HEK293T (cell line): ENCODE data around the gene ORM2.

ENCODE experiments used
- CTCF ChIA-PET: fragments of 350-600 bp; formaldehyde crosslinking; extraction: SDS; loops from one replicate; lab custom pipeline; 2021; ENCODE audit warnings: antibody characterized with exemption, inconsistent platforms; lab: Yijun Ruan, JAX
- POLR2A ChIA-PET: fragments of 350-600 bp; formaldehyde crosslinking; extraction: SDS; loops from one replicate; lab custom pipeline; 2020; ENCODE audit warnings: antibody characterized with exemption, inconsistent platforms; lab: Yijun Ruan, JAX
- DNase-seq: peaks from one replicate; pipeline ENCODE4 v3.0.0; 2012; ENCODE audit warnings: mixed read lengths; ENCODE audit errors: extremely low spot score
- ARNT ChIP-seq: fragments of 450-650 bp; IDR thresholded peaks from 2 replicates; pipeline ENCODE4 v1.6.1; 2017; ENCODE audit warnings: mild to moderate bottlenecking
- BHLHE40 ChIP-seq: fragments of 450-650 bp; IDR thresholded peaks from 2 replicates; pipeline ENCODE4 v1.6.1; 2016; ENCODE audit warnings: mild to moderate bottlenecking, moderate library complexity, borderline replicate concordance
- CTBP1 ChIP-seq: fragments of 450-650 bp; IDR thresholded peaks from 2 replicates; pipeline ENCODE4 v1.6.1; 2016; ENCODE audit warnings: borderline replicate concordance
- ELF4 ChIP-seq: fragments of 450-650 bp; IDR thresholded peaks from 2 replicates; pipeline ENCODE4 v1.6.1; 2017; ENCODE audit warnings: antibody characterized with exemption
- FOXA1 ChIP-seq: fragments of 450-650 bp; IDR thresholded peaks from 2 replicates; pipeline ENCODE4 v1.6.1; 2016; ENCODE audit warnings: mild to moderate bottlenecking
- FOXK2 ChIP-seq: fragments of 450-650 bp; IDR thresholded peaks from 2 replicates; pipeline ENCODE4 v1.6.1; 2016; ENCODE audit warnings: mild to moderate bottlenecking
- FOXM1 ChIP-seq: fragments of 450-650 bp; IDR thresholded peaks from 2 replicates; pipeline ENCODE4 v1.6.1; 2017; ENCODE audit warnings: mild to moderate bottlenecking, borderline replicate concordance
- HDGF ChIP-seq: fragments of 450-650 bp; IDR thresholded peaks from 2 replicates; pipeline ENCODE4 v1.6.1; 2017; ENCODE audit warnings: antibody characterized with exemption, borderline replicate concordance
- L3MBTL2 ChIP-seq: fragments of 450-650 bp; conservative IDR thresholded peaks from 2 replicates; pipeline ENCODE4 v1.6.1; 2016; ENCODE audit warnings: mild to moderate bottlenecking
- LEF1 ChIP-seq: fragments of 450-650 bp; IDR thresholded peaks from 2 replicates; pipeline ENCODE4 v1.6.1; 2017; ENCODE audit warnings: mild to moderate bottlenecking, borderline replicate concordance
- NFRKB ChIP-seq: fragments of 450-650 bp; IDR thresholded peaks from 2 replicates; pipeline ENCODE4 v1.6.1; 2016; ENCODE audit warnings: mild to moderate bottlenecking, moderate library complexity
- PKNOX1 ChIP-seq: fragments of 450-650 bp; IDR thresholded peaks from 2 replicates; pipeline ENCODE4 v1.6.1; 2016
- SP1 ChIP-seq: fragments of 450-650 bp; IDR thresholded peaks from 2 replicates; pipeline ENCODE4 v1.6.1; 2017
- SUZ12 ChIP-seq: fragments of 450-650 bp; IDR thresholded peaks from 2 replicates; pipeline ENCODE4 v1.6.1; 2016; ENCODE audit warnings: mild to moderate bottlenecking
- TARDBP ChIP-seq: fragments of 450-650 bp; IDR thresholded peaks from 2 replicates; pipeline ENCODE4 v1.6.1; 2016
- ZNF384 ChIP-seq: fragments of 450-650 bp; IDR thresholded peaks from 2 replicates; pipeline ENCODE4 v1.6.1; 2016

ORM2 gene

GRCh38 chr9:114291064-114291474 is 38.6 kb upstream of the ORM2 start:
- POLR2A ChIA-PET, result no interaction called here
- peak; percentile 73 for DNase-seq
- CTCF ChIA-PET, result interaction anchor here (0.6 to 2.9 kb wide), 27 partner anchors 9 to 500 kb away, joined by 3 to 37 read pairs (median 4); partner anchors contain the start of genes COL27A1 and KIF12
- TF ChIP-seq NFRKB (no peak), FOXA1 (no peak), FOXK2 (no peak), PKNOX1 (no peak), ZNF384 (no peak), ARNT (no peak), LEF1 (no peak), CTBP1 (no peak), ELF4 (no peak), SP1 (no peak), TARDBP (no peak), L3MBTL2 (no peak), FOXM1 (no peak), BHLHE40 (no peak), HDGF (no peak), SUZ12 (no peak)

- no peak for DNase-seq
- no peak for TF ChIP-seq FOXM1
- no peak for TF ChIP-seq TARDBP
- no peak for TF ChIP-seq HDGF
- no peak for TF ChIP-seq L3MBTL2
- TF ChIP-seq SP1, result no peak
- no peak for TF ChIP-seq LEF1
- no peak for TF ChIP-seq BHLHE40
- no peak for TF ChIP-seq NFRKB
- TF ChIP-seq ARNT, result no peak
- no peak for TF ChIP-seq ELF4
- TF ChIP-seq PKNOX1, result no peak
- TF ChIP-seq FOXA1, result no peak
- no peak for TF ChIP-seq FOXK2
- TF ChIP-seq SUZ12, result no peak
- no peak for TF ChIP-seq ZNF384
- no peak for TF ChIP-seq CTBP1
- POLR2A ChIA-PET, result no interaction called here
- CTCF ChIA-PET, result interaction anchor here (1.5 to 2.9 kb wide), 7 partner anchors 8 to 210 kb away, joined by 5 to 37 read pairs (median 9); no protein-coding TSS in a partner anchor
These were observed 37.6 kb upstream of the ORM2 start for GRCh38 chr9:114291886-114292590.

- CTCF ChIA-PET, result interaction anchor here (1.8 kb wide), 1 partner anchor 212 kb away, joined by 9 read pairs; no protein-coding TSS in a partner anchor
- TF ChIP-seq NFRKB, result no peak
- DNase-seq, result no peak
- POLR2A ChIA-PET, result no interaction called here
These were observed 35.0 kb upstream of the ORM2 start for GRCh38 chr9:114294664-114295063.

GRCh38 chr9:114296338-114296737 is 33.3 kb upstream of the ORM2 start:
- POLR2A ChIA-PET, result no interaction called here
- no peak for DNase-seq
- CTCF ChIA-PET, result no interaction called here
- no peak for TF ChIP-seq FOXA1
- no peak for TF ChIP-seq FOXM1
- no peak for TF ChIP-seq ELF4
- TF ChIP-seq SUZ12, result no peak
- TF ChIP-seq PKNOX1, result no peak
- no peak for TF ChIP-seq HDGF
- no peak for TF ChIP-seq NFRKB
- no peak for TF ChIP-seq BHLHE40
- TF ChIP-seq ZNF384, result no peak
- no peak for TF ChIP-seq ARNT
- TF ChIP-seq LEF1, result no peak
- TF ChIP-seq SP1, result no peak
- no peak for TF ChIP-seq TARDBP
- TF ChIP-seq L3MBTL2, result no peak
- no peak for TF ChIP-seq FOXK2
- no peak for TF ChIP-seq CTBP1

- TF ChIP-seq NFRKB (no peak), PKNOX1 (no peak), SP1 (no peak), CTBP1 (no peak), LEF1 (no peak), L3MBTL2 (no peak), ARNT (no peak), ELF4 (no peak), FOXA1 (no peak), SUZ12 (no peak), BHLHE40 (no peak), HDGF (no peak), FOXM1 (no peak), ZNF384 (no peak), FOXK2 (no peak), TARDBP (no peak)
- CTCF ChIA-PET, result interaction anchor here (0.9 to 1.5 kb wide), 3 partner anchors 8 to 217 kb away, joined by 4 to 9 read pairs (median 5); no protein-coding TSS in a partner anchor
- no peak for DNase-seq
- POLR2A ChIA-PET, result no interaction called here
These were observed 30.1 kb upstream of the ORM2 start for GRCh38 chr9:114299286-114300152.
